Transverse colon (tissue), 4 donors: ENCODE results near the gene SECISBP2.

Experiments used
- CTCF ChIP-seq, 5 experiments: fragments of 200-600 bp in 3 of 5; fragments of 450-650 bp in 2 of 5; sonication (generic) in 3 of 5; IDR thresholded peaks; 1 replicate in 2 of 5; 2 replicates in 3 of 5; pipeline ENCODE4 v1.5.1; 2016 to 2017; ENCODE audit warnings: antibody characterized with exemption in 5 of 5, inconsistent platforms in 3 of 5, mild to moderate bottlenecking in 2 of 5, moderate library complexity in 1 of 5
- EP300 ChIP-seq: sonication (generic); formaldehyde crosslinking; IDR thresholded peaks from one replicate; pipeline ENCODE4 v1.6.1; 2017; ENCODE audit warnings: antibody characterized with exemption, low read depth
- POLR2A ChIP-seq: fragments of 450-650 bp; IDR thresholded peaks from one replicate; pipeline ENCODE4 v1.6.1; 2016; ENCODE audit warnings: antibody characterized with exemption, mild to moderate bottlenecking, moderate library complexity
- POLR2AphosphoS5 ChIP-seq, 3 donors: sonication (generic); formaldehyde crosslinking; IDR thresholded peaks; one replicate each; pipeline ENCODE4 v1.6.1; 2016; ENCODE audit warnings: antibody characterized with exemption in 3 of 3

- TF ChIP-seq CTCF (IDR thresholded peaks at IDR 0.05) (no peak), POLR2A (no peak), POLR2AphosphoS5 (IDR thresholded peaks at IDR 0.05) (no peak), EP300 (no peak)
These were observed 77.8 kb downstream of the SECISBP2 start for GRCh38 chr9:89395931-89396710.
